ENCODE measurements around the gene SNX5. TPM values are rescaled to one million over a fixed set of nuclear protein-coding genes. Genes with fewer than 3 reads are reported as not detected.

The SNX5 gene
- total RNA-seq, 1 donor from 2014 or later = 102 TPM

DNA sequence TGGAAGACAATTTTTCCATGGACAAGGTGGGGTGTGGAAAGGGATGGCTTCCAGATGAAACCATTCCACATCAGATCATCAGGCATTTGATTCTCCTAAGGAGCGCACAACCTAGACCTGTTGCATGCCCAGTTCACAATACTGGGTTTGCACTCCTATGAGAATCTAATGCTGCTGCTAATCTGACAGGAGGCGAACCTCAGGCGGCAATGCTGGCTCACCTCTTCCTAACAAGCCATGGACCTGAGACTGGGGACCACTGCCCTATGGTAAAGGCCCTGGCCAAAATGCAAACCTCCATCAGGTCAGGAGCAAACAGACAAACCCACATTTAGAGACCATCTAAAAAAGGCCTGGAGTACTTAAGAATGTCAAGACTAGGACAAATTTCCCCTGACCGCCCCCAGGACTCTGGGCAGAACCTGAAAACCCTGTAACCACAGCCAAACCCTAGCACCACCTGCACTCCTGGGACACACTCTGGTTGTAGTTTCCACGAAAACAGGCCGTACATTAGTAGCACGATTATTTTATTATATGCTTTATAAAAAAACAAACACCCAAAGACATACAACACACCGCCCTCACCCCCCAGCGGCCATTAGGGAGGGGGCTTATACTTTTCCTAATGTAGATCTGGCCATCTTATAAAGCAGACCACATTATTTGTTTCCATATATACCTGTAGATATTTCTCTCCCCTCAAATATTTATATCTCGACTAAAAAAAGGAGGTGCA, 27.3 kb downstream of the SNX5 start:
- Histone ChIP-seq H3K36me3 (peaks cover 60% of the 10 kb centered on the region), H3K4me3 (no peak overlapping the region), H3K27me3 (ENCODE audit: low read depth) (no peaks in the 10 kb centered on the region), H3K4me1 (peaks cover 46% of the 10 kb centered on the region), H3K27ac (no peak overlapping the region), H3K9me3 (no peaks in the 10 kb centered on the region)
- TF ChIP-seq, protein P1, sequence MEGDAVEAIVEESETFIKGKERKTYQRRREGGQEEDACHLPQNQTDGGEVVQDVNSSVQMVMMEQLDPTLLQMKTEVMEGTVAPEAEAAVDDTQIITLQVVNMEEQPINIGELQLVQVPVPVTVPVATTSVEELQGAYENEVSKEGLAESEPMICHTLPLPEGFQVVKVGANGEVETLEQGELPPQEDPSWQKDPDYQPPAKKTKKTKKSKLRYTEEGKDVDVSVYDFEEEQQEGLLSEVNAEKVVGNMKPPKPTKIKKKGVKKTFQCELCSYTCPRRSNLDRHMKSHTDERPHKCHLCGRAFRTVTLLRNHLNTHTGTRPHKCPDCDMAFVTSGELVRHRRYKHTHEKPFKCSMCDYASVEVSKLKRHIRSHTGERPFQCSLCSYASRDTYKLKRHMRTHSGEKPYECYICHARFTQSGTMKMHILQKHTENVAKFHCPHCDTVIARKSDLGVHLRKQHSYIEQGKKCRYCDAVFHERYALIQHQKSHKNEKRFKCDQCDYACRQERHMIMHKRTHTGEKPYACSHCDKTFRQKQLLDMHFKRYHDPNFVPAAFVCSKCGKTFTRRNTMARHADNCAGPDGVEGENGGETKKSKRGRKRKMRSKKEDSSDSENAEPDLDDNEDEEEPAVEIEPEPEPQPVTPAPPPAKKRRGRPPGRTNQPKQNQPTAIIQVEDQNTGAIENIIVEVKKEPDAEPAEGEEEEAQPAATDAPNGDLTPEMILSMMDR (IDR thresholded peaks at IDR 0.05) = no peak
- intact Hi-C loops (cut with DNase I) = no loop called here
- DNase-seq = no peak
- ATAC-seq = no peak

DNA sequence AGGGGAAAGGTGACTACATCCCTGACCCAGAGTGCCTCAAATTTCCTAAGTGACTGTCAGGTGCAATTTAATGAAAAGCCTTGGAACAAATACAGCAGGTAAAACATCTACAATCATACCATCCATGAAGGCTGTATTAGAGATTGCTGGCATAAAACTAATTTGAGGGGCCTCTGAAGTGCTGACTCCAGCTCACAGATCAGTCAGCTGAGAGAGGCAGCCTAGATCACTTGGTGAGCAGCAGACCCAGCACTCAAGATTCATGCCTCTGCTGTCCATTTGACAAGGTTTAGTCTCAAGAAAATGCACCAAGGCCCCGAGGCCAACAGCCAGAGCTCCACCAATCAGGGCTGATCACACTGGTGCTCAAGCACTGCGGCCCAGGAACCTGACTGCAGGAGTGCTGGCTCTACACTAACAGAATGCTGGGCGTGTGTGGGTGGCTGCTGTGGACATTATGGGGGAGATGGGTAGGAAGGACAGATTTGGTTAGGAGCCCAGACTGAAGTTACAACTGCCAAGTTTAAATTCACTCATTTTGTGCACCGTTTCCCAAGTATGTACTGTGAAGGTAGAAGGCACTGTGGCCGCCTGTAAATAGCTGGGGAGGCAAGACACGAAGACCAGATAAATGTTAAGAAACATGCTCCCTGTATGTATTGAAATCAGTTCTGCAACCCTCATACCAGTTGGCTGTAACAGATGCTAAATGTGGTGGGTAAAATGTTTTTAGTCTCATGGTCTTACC, 28.2 kb downstream of the SNX5 start:
- H3K4me3 ChIP-seq = no peak overlapping the region
- TF ChIP-seq, protein P1 (IDR thresholded peaks at IDR 0.05) = no peak
- DNase-seq = no peak
- ATAC-seq = no peak
- H3K36me3 ChIP-seq = peaks cover 52% of the 10 kb centered on the region
- H3K9me3 ChIP-seq = no peaks in the 10 kb centered on the region
- peaks cover 51% of the 10 kb centered on the region for H3K4me1 ChIP-seq
- H3K27ac ChIP-seq = no peak overlapping the region
- no peaks in the 10 kb centered on the region for H3K27me3 ChIP-seq (ENCODE audit: low read depth)
- intact Hi-C loops (cut with DNase I) = no loop called here

DNA sequence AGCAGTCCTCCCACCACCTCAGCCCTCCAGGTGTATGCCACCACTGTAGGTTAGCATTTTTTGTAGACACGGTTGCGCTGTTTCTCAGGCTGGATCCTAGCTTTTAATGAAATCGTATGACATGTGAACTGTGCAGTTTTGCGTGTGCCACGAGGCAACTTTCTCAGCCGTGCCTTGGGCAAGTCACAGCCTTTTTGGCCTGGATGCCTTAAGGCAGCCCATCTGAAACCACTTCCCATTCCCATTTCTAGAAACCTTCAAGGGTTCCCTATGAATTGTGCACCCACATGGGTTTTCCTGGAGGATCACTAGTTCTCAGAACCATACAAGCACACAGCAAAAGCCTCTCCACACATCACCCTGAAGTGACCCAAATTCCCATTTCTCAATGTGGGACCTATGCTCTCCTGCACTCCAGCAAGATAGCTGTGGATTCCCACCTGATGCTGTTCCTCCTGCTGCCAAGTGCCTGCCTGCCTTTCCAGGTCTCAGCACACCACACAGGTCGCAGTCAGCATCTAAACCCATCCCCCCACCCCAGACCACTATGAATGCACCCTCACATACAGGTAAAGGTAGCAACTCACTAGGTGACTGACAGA, 28.9 kb downstream of the SNX5 start:
- Histone ChIP-seq H3K27me3 (ENCODE audit: low read depth) (no peaks in the 10 kb centered on the region), H3K9me3 (no peaks in the 10 kb centered on the region), H3K27ac (peak overlapping the region; percentile 13), H3K36me3 (peaks cover 45% of the 10 kb centered on the region), H3K4me3 (no peak overlapping the region), H3K4me1 (peaks cover 51% of the 10 kb centered on the region)
- intact Hi-C loops (cut with DNase I) = no loop called here
- DNase-seq (no peak), ATAC-seq (no peak)
- TF ChIP-seq, protein P1 (IDR thresholded peaks at IDR 0.05) = no peak

DNA sequence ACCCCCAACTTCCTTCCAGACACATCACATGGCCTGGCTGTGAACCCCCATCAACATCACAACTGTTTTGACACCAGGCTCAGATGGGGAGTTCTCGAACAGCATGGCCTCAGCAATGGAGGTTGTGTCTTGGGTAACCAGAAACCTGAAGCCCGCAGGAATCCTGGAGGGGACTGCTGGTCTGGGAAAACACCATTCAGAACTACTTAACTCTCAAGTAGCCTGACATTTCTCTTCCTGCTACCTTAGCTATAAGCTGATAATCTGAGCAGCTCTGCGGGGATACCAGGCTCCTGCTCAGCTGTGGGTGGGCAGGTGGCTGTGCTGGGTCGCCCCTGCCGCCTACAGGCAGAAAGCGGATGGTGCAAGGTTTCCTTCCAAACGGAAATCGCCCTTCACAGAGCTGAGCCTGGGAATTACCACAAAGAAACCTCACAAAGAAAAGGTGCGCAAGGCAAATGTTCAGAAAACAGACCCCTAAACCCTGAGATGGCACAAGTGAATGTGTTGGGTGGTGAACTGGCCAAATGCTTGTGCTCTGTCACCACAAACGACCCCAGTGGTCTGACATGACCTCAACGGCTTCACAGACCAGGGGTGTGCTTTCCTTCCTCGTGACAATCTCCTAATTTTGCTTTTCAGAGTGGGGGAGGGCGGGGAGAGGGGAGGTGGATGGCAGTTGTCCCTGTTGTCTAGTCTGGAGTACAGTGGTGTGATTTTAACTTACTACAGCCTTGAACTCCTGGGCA, 29.5 kb downstream of the SNX5 start:
- Histone ChIP-seq H3K27ac (peak overlapping the region; percentile 13), H3K9me3 (no peaks in the 10 kb centered on the region), H3K4me1 (peaks cover 51% of the 10 kb centered on the region), H3K36me3 (peaks cover 38% of the 10 kb centered on the region), H3K4me3 (no peak overlapping the region), H3K27me3 (ENCODE audit: low read depth) (no peaks in the 10 kb centered on the region)
- intact Hi-C loops (cut with DNase I) = no loop called here
- ATAC-seq (peak; percentile 86 to 89), DNase-seq (peak; percentile 72)
- TF ChIP-seq, protein P1 (IDR thresholded peaks at IDR 0.05) = peak; percentile 91
